ENCODE results near the gene BCL2L14. TPM values are rescaled to one million over a fixed set of nuclear protein-coding genes. Genes with fewer than 3 reads are reported as not detected.

BCL2L14 gene
- total RNA-seq, 1 experiment from 2014 or later: 0.30 TPM

DNA sequence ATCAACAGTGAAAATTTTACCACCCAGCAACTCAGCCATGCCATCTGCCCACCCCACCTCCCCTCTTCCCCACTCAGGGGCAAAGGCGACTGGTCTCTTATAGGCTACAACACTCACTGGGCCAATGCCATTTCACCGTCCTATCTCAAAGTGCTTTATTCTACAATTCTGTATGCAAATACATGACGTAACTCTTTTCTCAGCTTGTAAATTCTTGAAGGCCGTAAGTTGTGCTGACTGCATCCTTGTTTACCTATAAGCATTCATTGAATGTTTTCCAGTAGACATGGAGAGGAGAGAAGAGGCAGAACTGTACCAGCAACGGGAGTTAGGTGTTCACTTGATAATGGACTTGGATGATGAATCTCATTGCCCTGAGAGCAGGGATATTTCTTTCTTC lies 15.6 kb downstream of the BCL2L14 start:
- Histone ChIP-seq H4K20me1 (ENCODE audit: insufficient read depth) (no peaks in the 10 kb centered on the region), H3K4me2 (ENCODE audit: low read length) (no peak overlapping the region), H3K9ac (ENCODE audit: low read length) (no peak overlapping the region), H3K9me3 (ENCODE audit: control insufficient read depth in 1 of 2, insufficient read depth in 1 of 2, low read depth in 1 of 2, low read length in 2 of 2) (no peaks in the 10 kb centered on the region), H3K9me2 (ENCODE audit: insufficient read depth) (no peaks in the 10 kb centered on the region), H3K79me2 (ENCODE audit: insufficient read depth, low read length) (no peaks in the 10 kb centered on the region), H3K27me3 (ENCODE audit: insufficient read depth, low read length) (no peaks in the 10 kb centered on the region), H3K4me1 (ENCODE audit: control insufficient read depth in 1 of 2, insufficient read depth in 2 of 2, low read length in 2 of 2) (peaks cover 0 to 5% of the 10 kb centered on the region in 2 experiments; a peak in 1 of 4 replicates), H3K36me3 (ENCODE audit: control insufficient read depth in 1 of 2, insufficient read depth in 2 of 2, low read length in 2 of 2) (no peaks in the 10 kb centered on the region), H3K27ac (ENCODE audit: low read depth, low read length) (no peak overlapping the region), H3K4me3 (replicated peaks in 1 of 2; ENCODE audit: low read depth in 1 of 2, low read length in 2 of 2) (no peak overlapping the region), H2AFZ (ENCODE audit: low read depth, low read length, poor library complexity, severe bottlenecking) (no peak overlapping the region)
- TF ChIP-seq FOSL1 (IDR thresholded peaks at IDR 0.05; ENCODE audit: low read depth): no peak
- TF ChIP-seq RAD21 (IDR thresholded peaks at IDR 0.05; ENCODE audit: low read depth): no peak
- TF ChIP-seq SP1 (IDR thresholded peaks at IDR 0.05; ENCODE audit: low read depth): no peak
- TF ChIP-seq, protein P1, sequence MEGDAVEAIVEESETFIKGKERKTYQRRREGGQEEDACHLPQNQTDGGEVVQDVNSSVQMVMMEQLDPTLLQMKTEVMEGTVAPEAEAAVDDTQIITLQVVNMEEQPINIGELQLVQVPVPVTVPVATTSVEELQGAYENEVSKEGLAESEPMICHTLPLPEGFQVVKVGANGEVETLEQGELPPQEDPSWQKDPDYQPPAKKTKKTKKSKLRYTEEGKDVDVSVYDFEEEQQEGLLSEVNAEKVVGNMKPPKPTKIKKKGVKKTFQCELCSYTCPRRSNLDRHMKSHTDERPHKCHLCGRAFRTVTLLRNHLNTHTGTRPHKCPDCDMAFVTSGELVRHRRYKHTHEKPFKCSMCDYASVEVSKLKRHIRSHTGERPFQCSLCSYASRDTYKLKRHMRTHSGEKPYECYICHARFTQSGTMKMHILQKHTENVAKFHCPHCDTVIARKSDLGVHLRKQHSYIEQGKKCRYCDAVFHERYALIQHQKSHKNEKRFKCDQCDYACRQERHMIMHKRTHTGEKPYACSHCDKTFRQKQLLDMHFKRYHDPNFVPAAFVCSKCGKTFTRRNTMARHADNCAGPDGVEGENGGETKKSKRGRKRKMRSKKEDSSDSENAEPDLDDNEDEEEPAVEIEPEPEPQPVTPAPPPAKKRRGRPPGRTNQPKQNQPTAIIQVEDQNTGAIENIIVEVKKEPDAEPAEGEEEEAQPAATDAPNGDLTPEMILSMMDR (IDR thresholded peaks at IDR 0.05 in 2 of 3, conservative IDR thresholded peaks at IDR 0.05 in 1 of 3; ENCODE audit: borderline replicate concordance in 1 of 3, insufficient read depth in 1 of 3, low read depth in 2 of 3, low read length in 2 of 3): no peak
- no peak for TF ChIP-seq ZFX (IDR thresholded peaks at IDR 0.05)
- no peak for TF ChIP-seq POLR2A (IDR thresholded peaks at IDR 0.05; ENCODE audit: borderline replicate concordance, extremely low read depth, insufficient read depth, insufficient read length)
- no peak for TF ChIP-seq SIN3A (IDR thresholded peaks at IDR 0.05; ENCODE audit: low read depth)
- no peak for TF ChIP-seq POLR2AphosphoS5 (IDR thresholded peaks at IDR 0.05; ENCODE audit: low read depth, low read length)
- no peak for TF ChIP-seq ELF1 (IDR thresholded peaks at IDR 0.05; ENCODE audit: borderline replicate concordance, low read depth)
- TF ChIP-seq ZNF274 (IDR thresholded peaks at IDR 0.05; ENCODE audit: low read depth, low read length): no peak
- TF ChIP-seq ZBTB33 (IDR thresholded peaks at IDR 0.05; ENCODE audit: extremely low read depth, insufficient replicate concordance, low read length): no peak
- no peak for TF ChIP-seq CBX3 (IDR thresholded peaks at IDR 0.05; ENCODE audit: low read depth)
- TF ChIP-seq, protein P2, sequence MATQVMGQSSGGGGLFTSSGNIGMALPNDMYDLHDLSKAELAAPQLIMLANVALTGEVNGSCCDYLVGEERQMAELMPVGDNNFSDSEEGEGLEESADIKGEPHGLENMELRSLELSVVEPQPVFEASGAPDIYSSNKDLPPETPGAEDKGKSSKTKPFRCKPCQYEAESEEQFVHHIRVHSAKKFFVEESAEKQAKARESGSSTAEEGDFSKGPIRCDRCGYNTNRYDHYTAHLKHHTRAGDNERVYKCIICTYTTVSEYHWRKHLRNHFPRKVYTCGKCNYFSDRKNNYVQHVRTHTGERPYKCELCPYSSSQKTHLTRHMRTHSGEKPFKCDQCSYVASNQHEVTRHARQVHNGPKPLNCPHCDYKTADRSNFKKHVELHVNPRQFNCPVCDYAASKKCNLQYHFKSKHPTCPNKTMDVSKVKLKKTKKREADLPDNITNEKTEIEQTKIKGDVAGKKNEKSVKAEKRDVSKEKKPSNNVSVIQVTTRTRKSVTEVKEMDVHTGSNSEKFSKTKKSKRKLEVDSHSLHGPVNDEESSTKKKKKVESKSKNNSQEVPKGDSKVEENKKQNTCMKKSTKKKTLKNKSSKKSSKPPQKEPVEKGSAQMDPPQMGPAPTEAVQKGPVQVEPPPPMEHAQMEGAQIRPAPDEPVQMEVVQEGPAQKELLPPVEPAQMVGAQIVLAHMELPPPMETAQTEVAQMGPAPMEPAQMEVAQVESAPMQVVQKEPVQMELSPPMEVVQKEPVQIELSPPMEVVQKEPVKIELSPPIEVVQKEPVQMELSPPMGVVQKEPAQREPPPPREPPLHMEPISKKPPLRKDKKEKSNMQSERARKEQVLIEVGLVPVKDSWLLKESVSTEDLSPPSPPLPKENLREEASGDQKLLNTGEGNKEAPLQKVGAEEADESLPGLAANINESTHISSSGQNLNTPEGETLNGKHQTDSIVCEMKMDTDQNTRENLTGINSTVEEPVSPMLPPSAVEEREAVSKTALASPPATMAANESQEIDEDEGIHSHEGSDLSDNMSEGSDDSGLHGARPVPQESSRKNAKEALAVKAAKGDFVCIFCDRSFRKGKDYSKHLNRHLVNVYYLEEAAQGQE (IDR thresholded peaks at IDR 0.05; ENCODE audit: low read depth): no peak
- TF ChIP-seq EZH2phosphoT487 (IDR thresholded peaks at IDR 0.05; ENCODE audit: borderline replicate concordance): no peak
- RAD21 ChIA-PET (ENCODE audit: low non-redundant PET in 1 of 2, low total read pairs in 2 of 2, uncharacterized antibody in 2 of 2, unreplicated experiment in 2 of 2): no interaction called here
- DNase-seq (ENCODE audit: low read depth, low spot score): no peak
- BruUV-seq (replicated peaks): no TSS peak
- no peak for ATAC-seq
- intact Hi-C loops (cut with micrococcal nuclease): no loop called here
- POLR2A ChIA-PET: no interaction called here
- CTCF ChIA-PET: no interaction called here

All from HCT116 (cell line).